ENCODE measurements around the gene TBL1X.

DNA sequence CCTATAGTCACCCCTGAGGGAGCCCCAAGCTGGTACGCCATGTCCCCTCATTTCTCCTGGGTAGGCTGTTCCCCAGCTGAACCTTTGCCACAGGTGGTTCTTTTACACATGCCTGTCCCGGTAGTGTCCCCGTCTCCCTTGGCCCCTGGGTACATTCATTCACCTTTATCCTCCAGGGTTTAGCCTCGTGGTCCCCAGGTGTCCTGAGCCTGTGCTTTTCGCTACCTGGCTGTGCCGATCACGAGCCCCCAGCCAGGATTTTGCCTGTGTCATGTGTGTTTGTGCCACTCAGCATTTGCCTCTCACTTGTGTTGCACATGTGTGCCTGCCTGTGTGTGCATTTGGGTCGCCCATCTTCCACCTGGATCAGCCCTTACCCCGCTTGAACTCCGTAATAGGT lies 243.2 kb downstream of the TBL1X start:
- TF ChIP-seq, protein P1, sequence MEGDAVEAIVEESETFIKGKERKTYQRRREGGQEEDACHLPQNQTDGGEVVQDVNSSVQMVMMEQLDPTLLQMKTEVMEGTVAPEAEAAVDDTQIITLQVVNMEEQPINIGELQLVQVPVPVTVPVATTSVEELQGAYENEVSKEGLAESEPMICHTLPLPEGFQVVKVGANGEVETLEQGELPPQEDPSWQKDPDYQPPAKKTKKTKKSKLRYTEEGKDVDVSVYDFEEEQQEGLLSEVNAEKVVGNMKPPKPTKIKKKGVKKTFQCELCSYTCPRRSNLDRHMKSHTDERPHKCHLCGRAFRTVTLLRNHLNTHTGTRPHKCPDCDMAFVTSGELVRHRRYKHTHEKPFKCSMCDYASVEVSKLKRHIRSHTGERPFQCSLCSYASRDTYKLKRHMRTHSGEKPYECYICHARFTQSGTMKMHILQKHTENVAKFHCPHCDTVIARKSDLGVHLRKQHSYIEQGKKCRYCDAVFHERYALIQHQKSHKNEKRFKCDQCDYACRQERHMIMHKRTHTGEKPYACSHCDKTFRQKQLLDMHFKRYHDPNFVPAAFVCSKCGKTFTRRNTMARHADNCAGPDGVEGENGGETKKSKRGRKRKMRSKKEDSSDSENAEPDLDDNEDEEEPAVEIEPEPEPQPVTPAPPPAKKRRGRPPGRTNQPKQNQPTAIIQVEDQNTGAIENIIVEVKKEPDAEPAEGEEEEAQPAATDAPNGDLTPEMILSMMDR (optimal IDR thresholded peaks at IDR 0.05 in 1 of 3, IDR thresholded peaks at IDR 0.05 in 1 of 3, conservative IDR thresholded peaks at IDR 0.05 in 1 of 3; ENCODE audit: extremely low read depth in 1 of 3, insufficient read depth in 2 of 3, low read length in 3 of 3) = no peak
- TF ChIP-seq EZH2 (IDR thresholded peaks at IDR 0.05; ENCODE audit: low read length) = no peak

All from keratinocyte (primary cell).